GM19468 (cell line): ENCODE measurements around the gene PFN1.

Experiments used
- ATAC-seq: cut with Tn5 transposase; IDR thresholded peaks from one replicate; pipeline ENCODE4 v1.9.1; 2021; ENCODE audit warnings: mild to moderate bottlenecking, moderate library complexity, moderate number of reproducible peaks; ENCODE audit not compliant: unreplicated experiment; ENCODE audit errors: extremely low read depth

Gene PFN1

GRCh38 chr17:4948166-4948930 is at the start of gene PFN1:
Gene PFN1 (minus strand): TSS chr17:4948530. CDS start chr17:4948394, 136 bp downstream.
- ATAC-seq: no peak

GRCh38 chr17:4997302-4998026 is 49.1 kb upstream of the PFN1 start, which contains the start of the genes INCA1 and KIF1C:
Gene INCA1 (minus strand): TSS chr17:4997522. CDS start chr17:4994437, 3,085 bp downstream.
Gene KIF1C (plus strand): TSS chr17:4997950. CDS start chr17:5000247, 2,297 bp downstream.
- ATAC-seq: peak; percentile 85

- no peak for ATAC-seq
Observed at GRCh38 chr17:4994081-4994595, 45.8 kb upstream of the PFN1 start.

- no peak for ATAC-seq
Observed at GRCh38 chr17:4987767-4988567, 39.6 kb upstream of the PFN1 start.

- no peak for ATAC-seq
Observed at GRCh38 chr17:4986951-4987766, 38.8 kb upstream of the PFN1 start, which contains the start of gene CAMTA2. Gene CAMTA2 (minus strand): TSS chr17:4987675. CDS start chr17:4986222, 1,453 bp downstream.

- ATAC-seq: no peak
Observed at GRCh38 chr17:4986403-4986802, 38.1 kb upstream of the PFN1 start.

GRCh38 chr17:4982305-4982704 is 34.0 kb upstream of the PFN1 start:
- no peak for ATAC-seq

- no peak for ATAC-seq
Observed at GRCh38 chr17:4980644-4981216, 32.4 kb upstream of the PFN1 start.

- ATAC-seq: no peak
Observed at GRCh38 chr17:4978726-4979125, 30.4 kb upstream of the PFN1 start.

GRCh38 chr17:4974115-4974670 is 25.9 kb upstream of the PFN1 start:
- ATAC-seq: no peak

- ATAC-seq: no peak
Observed at GRCh38 chr17:4973256-4974114, 25.2 kb upstream of the PFN1 start.

GRCh38 chr17:4972752-4973151 is 24.4 kb upstream of the PFN1 start:
- ATAC-seq: no peak

- ATAC-seq: no peak
Observed at GRCh38 chr17:4972322-4972721, 24.0 kb upstream of the PFN1 start.

GRCh38 chr17:4971826-4972225 is 23.5 kb upstream of the PFN1 start:
- no peak for ATAC-seq

- ATAC-seq: no peak
Observed at GRCh38 chr17:4970273-4970672, 21.9 kb upstream of the PFN1 start.

- ATAC-seq: no peak
Observed at GRCh38 chr17:4969551-4970173, 21.3 kb upstream of the PFN1 start.

GRCh38 chr17:4969047-4969550 is 20.8 kb upstream of the PFN1 start:
- no peak for ATAC-seq
